Measurements from ENCODE around the gene KCNN3.

- TF ChIP-seq SPI1 (IDR thresholded peaks at IDR 0.05; ENCODE audit: borderline replicate concordance, low read depth): no peak
- TF ChIP-seq CTCF (IDR thresholded peaks at IDR 0.05; ENCODE audit: insufficient read depth, low read length): no peak
- no peak for TF ChIP-seq POLR2AphosphoS5 (IDR thresholded peaks at IDR 0.05; ENCODE audit: low read depth)
- TF ChIP-seq REST (IDR thresholded peaks at IDR 0.05; ENCODE audit: insufficient replicate concordance, low read depth): no peak
- TF ChIP-seq GABPA (IDR thresholded peaks at IDR 0.05; ENCODE audit: low read depth): no peak
These were observed 30.4 kb downstream of the KCNN3 start for GRCh38 chr1:154839691-154840090.
